Smooth muscle cell (in vitro differentiated cells): ENCODE data around the gene PRRC2B. TPM values are rescaled to one million over a fixed set of nuclear protein-coding genes. Genes with fewer than 3 reads are reported as not detected.

Source experiments
- DNase-seq: peaks from one replicate; lab custom pipeline; 2025; ENCODE audit not compliant: unreplicated experiment; lab: John Stamatoyannopoulos, UW
- H2AFZ ChIP-seq: fragments of 200-600 bp; sonication (generic); 2 replicates; pipeline ENCODE4 v1.6.0; 2016; ENCODE audit warnings: antibody characterized with exemption, low read depth, mild to moderate bottlenecking
- H3F3A ChIP-seq: fragments of 200-600 bp; sonication (generic); 2 replicates; pipeline ENCODE4 v1.6.0; 2017; ENCODE audit warnings: antibody characterized with exemption, low read depth
- H3K27ac ChIP-seq: fragments of 200-600 bp; sonication (generic); 2 replicates; pipeline ENCODE4 v1.5.1; 2016; ENCODE audit warnings: low read depth, mild to moderate bottlenecking
- H3K27me3 ChIP-seq: fragments of 200-600 bp; sonication (generic); 2 replicates; pipeline ENCODE4 v1.6.1; 2016; ENCODE audit warnings: low read depth, mild to moderate bottlenecking
- H3K36me3 ChIP-seq: fragments of 200-600 bp; sonication (generic); 2 replicates; pipeline ENCODE4 v1.5.1; 2016; ENCODE audit warnings: low read depth
- H3K4me1 ChIP-seq: fragments of 200-600 bp; sonication (generic); 2 replicates; pipeline ENCODE4 v1.5.1; 2016; ENCODE audit warnings: low read depth
- H3K4me2 ChIP-seq: fragments of 200-600 bp; sonication (generic); 2 replicates; pipeline ENCODE4 v1.6.0; 2016; ENCODE audit warnings: mild to moderate bottlenecking
- H3K4me3 ChIP-seq: fragments of 200-600 bp; sonication (generic); 2 replicates; pipeline ENCODE4 v1.5.1; 2016; ENCODE audit warnings: mild to moderate bottlenecking
- H3K79me2 ChIP-seq: fragments of 200-600 bp; sonication (generic); 2 replicates; pipeline ENCODE4 v1.6.0; 2016; ENCODE audit warnings: low read depth, mild to moderate bottlenecking
- H3K9ac ChIP-seq: fragments of 200-600 bp; sonication (generic); 2 replicates; pipeline ENCODE4 v1.6.0; 2016; ENCODE audit warnings: low read depth
- H3K9me3 ChIP-seq: fragments of 200-600 bp; sonication (generic); replicated peaks from 2 replicates; pipeline ENCODE4 v1.5.1; 2016; ENCODE audit warnings: low read depth
- H4K20me1 ChIP-seq: fragments of 200-600 bp; sonication (generic); 2 replicates; pipeline ENCODE4 v1.6.0; 2016; ENCODE audit warnings: low read depth
- CTCF ChIP-seq: fragments of 200-600 bp; sonication (generic); IDR thresholded peaks from 2 replicates; pipeline ENCODE4 v1.5.1; 2017; ENCODE audit warnings: borderline replicate concordance, mild to moderate bottlenecking, antibody characterized with exemption; ENCODE audit not compliant: insufficient read depth, poor library complexity, severe bottlenecking
- WGBS: methylation state at CpG from one replicate; pipeline ENCODE4 v1.1.7; 2016; ENCODE audit warnings: low lambda C conversion rate; 5-methylcytosine and 5-hydroxymethylcytosine counted together
- polyA plus RNA-seq: library from polyadenylated mRNA; unstranded; fragments of >200 nt; fragmentation: Nextera tagmentation; extraction: Ambion mirVana; gene quantifications from 2 replicates; pipeline ENCODE4 v1.2.1, GENCODE V29; 2016
- total RNA-seq: library from RNA; depleted of rRNA; stranded (reverse); fragments of >200 nt; gene quantifications from 2 replicates; pipeline ENCODE4 v1.2.3, GENCODE V29; 2014

The PRRC2B gene
- total and polyA plus RNA-seq, 2 experiments from 2014 or later: 38.6 to 97.2 TPM

GRCh38 chr9:131461166-131461565 is 67.3 kb downstream of the PRRC2B start:
- Histone ChIP-seq H3K27ac (no peak overlapping the region), H3K27me3 (no peaks in the 10 kb centered on the region), H3K36me3 (peaks cover 8% of the 10 kb centered on the region), H3F3A (peaks cover 5% of the 10 kb centered on the region), H3K4me1 (no peaks in the 10 kb centered on the region), H2AFZ (no peak overlapping the region), H4K20me1 (peaks cover 85% of the 10 kb centered on the region), H3K79me2 (peaks cover 32% of the 10 kb centered on the region), H3K9me3 (no peaks in the 10 kb centered on the region), H3K4me2 (no peak overlapping the region), H3K4me3 (no peak overlapping the region), H3K9ac (no peak overlapping the region)
- 100% methylated on average over 1 of the region's 1 CpG for WGBS
- TF ChIP-seq CTCF: no peak
- DNase-seq: no peak

- Histone ChIP-seq H3K9me3 (no peaks in the 10 kb centered on the region), H3K79me2 (peaks cover 50% of the 10 kb centered on the region), H3K27ac (no peak overlapping the region)
Observed at GRCh38 chr9:131464354-131465000, 70.6 kb downstream of the PRRC2B start.

GRCh38 chr9:131465401-131465800 is 71.5 kb downstream of the PRRC2B start:
- no peak overlapping the region for H3K4me2 ChIP-seq
- H3K4me3 ChIP-seq: no peak overlapping the region
- H3K79me2 ChIP-seq: peaks cover 42% of the 10 kb centered on the region
- H3K9me3 ChIP-seq: no peaks in the 10 kb centered on the region
- H3K9ac ChIP-seq: no peak overlapping the region
- 98% methylated on average over 6 of the region's 6 CpGs for WGBS
- no peak overlapping the region for H3K27ac ChIP-seq
- no peaks in the 10 kb centered on the region for H3K27me3 ChIP-seq
- DNase-seq: no peak
- no peaks in the 10 kb centered on the region for H3F3A ChIP-seq
- peaks cover 26% of the 10 kb centered on the region for H3K36me3 ChIP-seq
- no peak for TF ChIP-seq CTCF
- H2AFZ ChIP-seq: no peak overlapping the region
- no peaks in the 10 kb centered on the region for H3K4me1 ChIP-seq
- H4K20me1 ChIP-seq: peaks cover 88% of the 10 kb centered on the region

More at GRCh38 chr9:131464354-131465000, 70.6 kb downstream of the PRRC2B start:
- DNase-seq: no peak
- Histone ChIP-seq H3K4me1 (no peaks in the 10 kb centered on the region), H3K4me3 (no peak overlapping the region), H3K9ac (no peak overlapping the region), H3K27me3 (no peaks in the 10 kb centered on the region), H3K36me3 (peaks cover 26% of the 10 kb centered on the region), H3K4me2 (no peak overlapping the region), H4K20me1 (peaks cover 88% of the 10 kb centered on the region), H2AFZ (no peak overlapping the region), H3F3A (no peaks in the 10 kb centered on the region)
- WGBS: 95% methylated on average over 24 of the region's 24 CpGs
- no peak for TF ChIP-seq CTCF
